GM18868 (cell line): ENCODE results near the gene AFAP1L2.

Source experiments
- ATAC-seq: cut with Tn5 transposase; IDR thresholded peaks from one replicate; pipeline ENCODE4 v1.9.1; 2021; ENCODE audit warnings: mild to moderate bottlenecking, moderate library complexity; ENCODE audit not compliant: unreplicated experiment

The AFAP1L2 gene, protein sequence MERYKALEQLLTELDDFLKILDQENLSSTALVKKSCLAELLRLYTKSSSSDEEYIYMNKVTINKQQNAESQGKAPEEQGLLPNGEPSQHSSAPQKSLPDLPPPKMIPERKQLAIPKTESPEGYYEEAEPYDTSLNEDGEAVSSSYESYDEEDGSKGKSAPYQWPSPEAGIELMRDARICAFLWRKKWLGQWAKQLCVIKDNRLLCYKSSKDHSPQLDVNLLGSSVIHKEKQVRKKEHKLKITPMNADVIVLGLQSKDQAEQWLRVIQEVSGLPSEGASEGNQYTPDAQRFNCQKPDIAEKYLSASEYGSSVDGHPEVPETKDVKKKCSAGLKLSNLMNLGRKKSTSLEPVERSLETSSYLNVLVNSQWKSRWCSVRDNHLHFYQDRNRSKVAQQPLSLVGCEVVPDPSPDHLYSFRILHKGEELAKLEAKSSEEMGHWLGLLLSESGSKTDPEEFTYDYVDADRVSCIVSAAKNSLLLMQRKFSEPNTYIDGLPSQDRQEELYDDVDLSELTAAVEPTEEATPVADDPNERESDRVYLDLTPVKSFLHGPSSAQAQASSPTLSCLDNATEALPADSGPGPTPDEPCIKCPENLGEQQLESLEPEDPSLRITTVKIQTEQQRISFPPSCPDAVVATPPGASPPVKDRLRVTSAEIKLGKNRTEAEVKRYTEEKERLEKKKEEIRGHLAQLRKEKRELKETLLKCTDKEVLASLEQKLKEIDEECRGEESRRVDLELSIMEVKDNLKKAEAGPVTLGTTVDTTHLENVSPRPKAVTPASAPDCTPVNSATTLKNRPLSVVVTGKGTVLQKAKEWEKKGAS

DNA sequence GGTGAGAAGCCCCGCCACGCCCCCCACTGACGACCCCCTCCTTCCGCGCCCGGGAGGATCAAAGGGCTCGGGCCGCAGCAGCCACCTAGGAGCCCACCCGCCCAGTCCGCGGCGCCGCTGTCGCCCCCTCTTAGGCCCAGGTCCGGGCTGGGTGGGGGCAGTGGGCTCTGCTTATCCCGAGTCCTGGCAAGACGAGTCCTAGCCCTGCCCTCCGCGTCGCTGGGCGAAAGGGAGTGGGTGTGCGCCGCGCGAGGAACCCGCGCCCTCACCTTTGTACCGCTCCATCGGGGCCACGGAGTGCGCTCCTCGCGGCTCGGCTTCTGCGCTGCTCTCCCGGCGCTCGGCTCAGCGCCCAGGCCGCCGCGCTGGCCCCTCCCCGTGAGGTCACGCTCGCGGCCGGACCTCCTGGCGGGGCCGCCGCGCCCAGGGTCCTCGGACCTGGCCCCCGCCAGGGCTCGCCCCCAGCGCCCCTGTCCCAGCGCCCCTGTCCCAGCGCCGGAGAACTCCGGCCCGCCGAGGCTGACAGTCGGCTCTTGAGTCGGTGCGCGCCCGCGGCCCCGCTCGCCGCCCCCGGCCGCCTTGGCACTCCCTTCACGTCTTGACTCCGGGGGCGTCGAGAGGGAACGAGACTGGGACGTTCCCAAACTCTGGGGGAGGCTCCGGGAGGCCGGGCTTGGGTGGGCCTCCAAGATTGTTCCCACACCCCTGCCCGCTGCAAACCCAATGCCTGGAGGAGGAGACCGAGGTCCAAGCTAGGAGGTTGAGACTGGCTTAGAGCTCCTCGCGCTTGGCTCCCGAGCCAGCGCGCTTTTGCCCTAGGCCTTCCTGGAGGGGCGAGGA is at the start of gene AFAP1L2:
TSS of gene AFAP1L2 (minus strand) at position 332 of the 840 bp plus-strand sequence. CDS start at position 285, 47 bp downstream.
- ATAC-seq: no peak

DNA sequence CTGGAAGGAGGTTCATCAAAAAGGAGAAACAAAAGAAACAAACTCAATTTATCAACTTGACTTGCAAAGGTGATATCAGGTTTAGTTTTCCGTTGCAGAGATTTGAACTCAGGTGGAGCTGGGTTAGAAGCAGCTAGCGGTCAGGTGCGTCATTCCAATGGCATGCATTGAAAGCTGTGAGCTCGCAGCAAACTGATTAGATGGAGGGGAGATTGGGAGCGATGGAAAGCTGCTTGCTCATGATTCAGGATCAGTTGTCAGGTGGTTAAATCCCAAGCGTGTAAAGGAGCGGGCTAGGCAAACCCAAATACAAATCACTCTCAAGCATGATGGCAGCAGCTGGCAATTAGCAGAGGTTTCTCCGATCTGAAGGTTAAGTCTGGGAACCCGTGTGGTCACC is 49.3 kb upstream of the AFAP1L2 start:
- ATAC-seq: no peak

DNA sequence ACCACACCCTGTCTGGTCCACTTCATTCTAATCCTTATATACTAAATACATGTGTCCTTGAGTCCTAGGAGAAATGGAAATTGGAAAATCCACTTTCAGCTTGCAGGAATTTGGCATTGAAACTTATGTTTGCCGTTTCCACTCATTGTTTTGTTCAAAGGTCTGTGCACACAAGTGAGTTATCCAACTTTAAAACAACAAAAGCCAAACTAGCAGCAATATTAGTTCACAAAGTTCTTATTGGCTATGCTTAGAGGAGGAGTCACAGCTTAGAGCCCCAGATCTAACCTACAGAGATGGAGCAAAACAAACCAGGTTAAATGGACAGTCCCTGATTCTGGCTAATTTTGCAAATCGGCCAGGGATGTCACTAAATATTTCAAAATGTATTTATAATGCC is 44.6 kb upstream of the AFAP1L2 start:
- ATAC-seq: no peak

DNA sequence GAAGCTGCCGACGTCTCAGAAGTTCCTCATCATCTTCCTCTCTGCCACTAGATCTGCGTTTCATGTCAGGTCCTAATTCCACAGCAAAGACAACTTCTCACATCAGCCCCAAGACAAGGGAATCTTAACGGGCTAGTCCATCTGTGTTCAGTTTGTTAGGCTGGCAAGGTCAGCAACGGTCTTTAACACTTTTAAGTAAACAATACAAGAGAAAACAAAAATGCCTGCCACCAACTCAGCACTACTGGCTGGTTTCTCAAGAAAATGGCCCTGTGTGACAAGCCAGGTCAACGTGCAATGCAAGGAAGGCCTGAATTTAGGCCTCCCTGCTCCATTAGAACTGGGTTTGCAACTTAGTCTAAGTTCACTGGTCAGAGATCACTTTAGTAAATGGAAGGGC is 41.0 kb upstream of the AFAP1L2 start:
- ATAC-seq: no peak

DNA sequence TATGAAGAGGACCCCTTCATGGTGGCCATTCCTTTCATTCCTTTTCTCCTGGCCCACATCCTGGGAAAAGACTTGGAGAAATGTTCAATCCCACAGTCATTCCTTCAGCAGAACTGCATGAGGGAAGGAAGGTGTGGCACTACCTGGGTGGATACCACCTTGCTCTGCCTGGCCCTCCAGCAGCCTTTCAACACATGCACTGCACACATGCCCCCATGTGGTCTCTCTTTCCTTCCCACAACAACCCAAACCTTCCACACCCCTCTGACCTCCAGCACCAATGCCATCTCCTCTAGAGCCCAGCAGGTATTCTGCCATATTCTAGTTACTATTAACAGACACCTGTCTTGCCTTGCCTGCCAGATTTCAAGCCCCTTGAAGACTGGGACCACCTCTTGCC is 40.5 kb upstream of the AFAP1L2 start:
- ATAC-seq: no peak

DNA sequence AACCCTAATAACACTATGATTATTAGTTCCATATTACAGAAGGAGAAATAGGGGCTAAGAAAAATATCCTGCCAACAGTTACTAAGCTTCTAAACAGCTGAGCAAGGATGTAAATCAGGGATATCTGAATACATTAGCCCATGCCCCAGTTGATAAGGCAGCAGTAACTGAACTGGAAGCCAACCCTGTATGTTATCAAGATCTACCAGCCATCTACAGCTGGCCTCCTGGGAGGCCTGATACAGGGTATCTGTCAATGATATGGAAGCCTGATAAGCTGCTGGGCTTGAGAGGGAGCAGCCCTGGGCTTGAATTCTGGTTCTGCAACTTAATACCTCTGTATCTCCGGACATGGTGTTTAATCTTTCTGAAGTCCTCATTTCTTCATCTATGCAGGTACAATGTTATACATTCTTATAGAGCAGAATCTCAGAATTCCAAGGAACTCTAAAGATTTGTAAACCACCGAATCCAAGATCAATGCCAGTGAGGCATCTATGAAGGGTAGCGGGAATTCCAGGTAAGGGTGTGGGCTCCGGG is 37.9 kb upstream of the AFAP1L2 start:
- no peak for ATAC-seq

DNA sequence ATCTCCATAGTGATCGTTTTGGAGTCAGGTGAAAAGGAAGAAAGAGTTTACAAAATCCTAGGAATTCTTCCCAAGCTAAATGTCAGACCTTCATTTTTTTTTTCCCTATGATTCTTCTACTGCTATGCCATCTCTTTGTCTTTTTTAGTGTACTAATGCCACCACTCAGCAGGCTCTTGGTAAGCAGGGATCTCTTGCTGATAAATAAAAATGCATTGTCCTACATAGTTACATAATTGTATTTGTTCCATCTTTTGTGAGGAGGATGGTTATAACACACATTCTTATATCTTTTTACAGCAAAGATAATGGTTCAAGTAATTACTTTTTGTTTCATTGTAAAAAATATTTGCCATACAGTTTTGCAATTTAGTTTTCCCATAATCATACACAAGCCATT is 36.8 kb upstream of the AFAP1L2 start:
- ATAC-seq: no peak

DNA sequence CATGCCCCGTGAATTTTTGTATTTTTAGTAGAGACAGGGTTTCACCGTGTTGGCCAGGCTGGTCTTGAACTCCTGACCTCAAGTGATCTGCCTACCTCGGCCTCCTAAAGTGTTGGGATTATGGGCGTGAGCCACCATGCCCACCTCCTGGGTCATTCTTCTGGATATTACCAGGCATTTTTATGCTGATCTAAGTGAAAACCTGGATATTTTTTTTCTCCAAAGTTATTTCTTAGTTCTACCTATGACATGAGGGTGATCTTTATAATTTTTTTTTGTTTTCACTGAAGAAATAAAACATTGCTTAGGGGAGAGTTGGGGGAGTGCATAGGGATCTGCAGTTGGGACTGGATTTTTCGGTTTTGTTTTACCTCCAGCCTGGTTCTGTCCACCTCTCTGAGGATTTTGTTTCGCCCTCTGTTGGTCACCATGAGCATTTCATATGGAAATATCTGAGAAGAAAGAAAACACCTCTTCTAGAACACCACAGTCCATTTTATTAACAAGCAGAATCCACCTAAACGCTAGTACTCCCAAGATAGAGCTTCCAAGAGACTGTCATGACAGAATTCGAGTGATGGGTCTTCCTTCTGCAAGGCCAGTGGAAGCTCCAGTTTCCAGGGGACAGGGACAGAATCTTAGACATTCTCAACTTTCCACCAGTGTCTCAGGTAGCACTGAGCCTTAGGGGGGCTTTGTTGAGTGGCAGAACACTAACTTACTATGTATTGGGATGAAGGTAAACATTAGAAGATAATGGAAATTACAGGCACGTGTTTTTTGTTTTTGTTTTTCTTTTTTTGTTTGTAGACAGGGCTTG is 33.4 kb upstream of the AFAP1L2 start:
- no peak for ATAC-seq

DNA sequence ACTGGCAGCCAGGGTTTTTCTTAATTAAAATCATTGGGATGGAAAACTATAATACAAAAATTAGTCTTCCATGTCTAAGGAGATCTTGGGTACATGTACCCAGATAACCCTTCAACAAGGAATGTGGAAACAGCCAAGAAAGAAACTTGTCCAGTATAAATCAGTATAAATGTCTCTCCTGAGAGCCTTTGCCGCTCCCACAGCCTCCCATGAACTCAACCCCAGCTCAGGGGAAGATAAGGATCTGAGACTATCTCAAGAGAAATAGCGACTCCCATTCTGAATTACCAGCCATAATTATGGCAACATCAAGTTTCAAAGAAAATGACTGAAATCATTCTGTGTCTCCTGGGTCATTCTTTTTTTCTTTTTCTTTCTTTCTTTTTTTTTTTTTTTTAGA is 32.6 kb upstream of the AFAP1L2 start:
- no peak for ATAC-seq

DNA sequence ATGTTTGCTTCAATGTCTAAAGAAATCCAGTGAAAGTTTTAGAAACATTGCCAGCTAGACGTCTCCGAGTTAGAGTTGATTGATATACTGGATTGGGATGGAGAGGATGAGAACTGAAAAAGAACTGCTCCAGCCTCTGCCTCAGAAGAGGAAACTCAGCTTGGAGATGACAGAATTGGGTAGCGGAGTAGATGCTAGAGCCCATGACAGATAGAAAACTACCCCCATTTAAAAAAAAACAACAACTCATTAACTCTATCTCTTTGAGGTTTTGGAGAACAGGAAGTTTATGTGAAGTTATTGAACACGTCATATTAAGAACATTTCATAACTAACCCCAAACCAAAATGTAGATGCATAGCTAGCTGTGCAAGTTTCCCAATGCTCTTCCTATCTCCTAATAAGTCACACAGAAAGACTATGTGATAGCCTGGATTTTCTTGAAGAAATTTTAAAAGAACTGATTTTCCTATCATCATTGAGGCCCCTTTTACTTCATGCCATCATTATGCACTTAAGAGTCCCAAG is 28.3 kb upstream of the AFAP1L2 start:
- no peak for ATAC-seq

DNA sequence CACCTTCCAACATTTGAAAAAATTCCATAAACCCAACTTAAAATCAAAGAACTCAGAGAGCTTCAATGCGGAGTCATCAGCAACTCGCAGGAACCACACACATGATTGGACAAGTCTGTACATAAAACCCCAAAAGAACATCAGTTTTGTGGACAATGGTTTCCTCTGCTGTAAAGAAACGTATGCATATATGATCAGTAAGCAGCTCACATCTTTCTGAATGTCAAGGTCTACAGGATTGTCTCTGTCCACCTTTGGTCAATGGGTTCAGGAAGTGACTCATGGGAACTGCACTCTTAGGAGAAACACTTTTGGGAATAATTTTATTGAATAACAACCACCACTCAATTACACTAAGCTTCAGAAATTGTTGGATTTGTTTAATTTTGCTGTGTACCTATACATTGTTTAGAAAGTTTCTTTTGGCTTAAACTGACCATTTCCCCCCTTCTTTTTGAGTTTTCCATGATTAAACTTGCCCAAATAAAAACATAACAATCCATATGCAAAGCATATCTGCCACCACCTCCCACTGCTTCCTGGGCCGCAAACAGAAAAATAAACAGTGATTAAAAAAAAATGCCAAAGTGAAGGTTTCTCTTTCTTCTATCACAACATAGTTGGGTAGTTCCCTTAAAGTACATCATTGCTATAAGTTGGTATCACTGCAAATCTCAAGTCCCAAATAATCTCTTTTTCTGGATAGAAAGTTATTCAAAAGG is 27.3 kb upstream of the AFAP1L2 start:
- no peak for ATAC-seq

DNA sequence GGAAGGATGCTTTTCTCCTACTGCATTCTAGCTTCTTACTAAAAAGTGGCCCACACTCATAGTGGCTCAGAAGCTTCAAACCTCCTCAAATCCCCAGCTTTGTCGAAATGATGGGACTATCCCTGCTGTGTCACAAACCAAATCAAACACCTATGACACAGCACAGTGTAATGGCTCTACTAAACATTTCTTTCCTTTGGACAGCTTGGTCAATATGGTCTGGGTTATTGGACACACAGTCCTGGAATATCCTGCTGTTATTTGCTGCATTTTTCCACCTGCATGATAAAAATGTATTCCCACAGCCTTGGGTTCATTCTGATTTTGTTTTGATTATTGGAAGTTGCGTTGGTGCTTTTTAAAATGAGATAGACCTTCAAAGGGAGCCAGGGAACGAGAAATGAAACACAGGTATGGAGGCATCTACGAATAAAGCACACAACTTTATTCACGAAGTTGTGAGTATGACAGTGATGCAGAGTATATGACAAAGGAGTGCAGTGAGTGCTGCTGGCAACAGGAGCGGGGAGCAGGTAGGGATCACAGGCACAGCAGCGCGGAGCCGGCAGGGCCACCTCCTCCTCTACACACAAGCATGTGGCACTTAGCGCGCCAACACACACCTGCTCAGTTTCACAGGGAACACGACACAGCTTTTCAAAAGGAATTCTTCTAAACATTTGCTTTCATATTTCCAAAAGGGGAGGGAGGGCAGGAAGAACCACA is 26.5 kb upstream of the AFAP1L2 start:
- ATAC-seq: no peak

DNA sequence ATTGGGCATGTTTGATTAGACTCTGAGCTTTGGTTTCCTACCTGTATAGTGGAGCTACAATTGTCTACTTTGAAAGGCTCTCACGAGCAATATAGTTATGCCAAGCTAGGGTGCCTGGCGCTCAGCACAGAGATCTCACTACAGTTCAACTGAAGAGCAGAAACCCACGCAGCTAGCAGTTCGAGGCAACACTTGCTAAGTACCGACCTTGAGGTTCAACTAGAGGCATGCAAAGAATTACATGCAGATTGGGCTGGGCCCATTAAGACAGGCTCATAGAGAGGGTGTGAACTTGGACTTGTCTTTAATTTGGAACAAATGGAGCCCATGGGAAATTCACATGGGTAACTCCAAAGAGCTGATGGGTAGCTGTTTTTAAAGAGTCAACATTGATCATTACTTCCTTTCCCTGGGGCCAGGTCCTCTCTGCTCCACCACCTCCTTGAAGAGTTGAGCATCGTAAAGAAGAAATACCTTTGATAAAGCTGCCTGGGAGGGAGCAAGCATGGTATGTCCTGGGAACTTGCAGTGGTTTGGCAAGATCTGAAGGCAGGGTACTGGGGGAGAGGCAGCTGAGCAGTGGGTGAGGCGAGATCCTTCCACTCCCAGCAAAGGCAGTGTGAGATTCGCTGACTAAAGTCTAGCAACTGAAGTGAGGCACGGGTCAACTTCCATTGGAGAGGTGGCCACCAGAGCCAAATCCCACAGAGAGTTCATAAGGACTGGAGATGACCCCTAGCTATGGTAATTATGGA is 25.5 kb upstream of the AFAP1L2 start:
- ATAC-seq: no peak

DNA sequence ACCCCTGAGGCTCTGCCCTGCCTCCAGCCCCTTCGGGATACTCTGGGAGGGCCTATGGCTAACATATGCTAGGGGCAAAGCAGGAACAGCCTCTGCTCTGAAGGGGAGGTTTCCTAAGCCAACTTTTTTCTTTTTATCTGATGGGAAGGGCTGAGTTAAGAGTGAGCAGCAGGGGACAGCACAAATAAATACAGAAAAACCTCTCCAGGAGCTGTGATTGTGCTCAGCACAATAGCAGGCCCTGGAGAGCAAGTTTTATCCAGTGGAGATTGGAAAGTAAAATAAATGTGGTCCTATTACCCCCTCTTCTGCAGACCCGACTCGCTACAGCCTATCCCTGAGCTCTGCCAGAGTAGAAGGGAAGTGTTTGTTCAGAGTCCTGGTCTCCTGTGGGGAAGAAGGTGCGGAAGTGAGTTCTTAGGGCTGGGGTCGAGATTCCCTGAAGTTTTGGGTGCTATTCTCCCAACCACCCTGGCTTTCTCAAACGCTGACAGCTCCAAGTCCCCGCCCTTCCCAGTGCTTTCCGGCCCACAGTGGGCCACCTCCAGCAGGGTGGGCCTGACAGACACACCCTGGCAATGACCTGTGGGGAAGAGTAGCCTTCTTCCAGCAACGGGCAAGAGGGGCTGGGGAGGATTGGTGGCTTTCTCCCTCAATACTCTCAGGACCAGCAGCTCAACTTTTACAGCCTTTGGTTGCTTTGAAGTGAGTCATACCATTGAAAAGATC is 23.0 kb upstream of the AFAP1L2 start:
- ATAC-seq: no peak

DNA sequence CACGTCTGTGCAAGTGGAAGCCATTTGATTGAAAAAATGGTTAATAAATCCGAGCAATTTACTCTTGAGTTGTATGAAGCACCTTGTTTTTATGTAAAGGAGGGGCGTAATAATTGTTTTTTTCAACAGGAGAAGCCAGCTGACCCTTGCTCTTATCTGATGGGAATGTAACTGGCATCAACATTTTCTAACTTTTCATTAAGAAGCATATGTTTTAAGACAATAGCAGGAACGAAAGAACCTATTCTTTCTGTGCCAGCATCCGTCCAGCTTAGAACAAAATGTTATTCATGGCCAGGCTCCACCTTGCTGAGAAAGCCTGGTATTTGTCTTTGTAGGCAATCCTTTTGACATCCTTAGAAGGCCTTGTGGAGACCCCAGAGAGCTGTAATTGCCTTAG is 22.2 kb upstream of the AFAP1L2 start:
- no peak for ATAC-seq

DNA sequence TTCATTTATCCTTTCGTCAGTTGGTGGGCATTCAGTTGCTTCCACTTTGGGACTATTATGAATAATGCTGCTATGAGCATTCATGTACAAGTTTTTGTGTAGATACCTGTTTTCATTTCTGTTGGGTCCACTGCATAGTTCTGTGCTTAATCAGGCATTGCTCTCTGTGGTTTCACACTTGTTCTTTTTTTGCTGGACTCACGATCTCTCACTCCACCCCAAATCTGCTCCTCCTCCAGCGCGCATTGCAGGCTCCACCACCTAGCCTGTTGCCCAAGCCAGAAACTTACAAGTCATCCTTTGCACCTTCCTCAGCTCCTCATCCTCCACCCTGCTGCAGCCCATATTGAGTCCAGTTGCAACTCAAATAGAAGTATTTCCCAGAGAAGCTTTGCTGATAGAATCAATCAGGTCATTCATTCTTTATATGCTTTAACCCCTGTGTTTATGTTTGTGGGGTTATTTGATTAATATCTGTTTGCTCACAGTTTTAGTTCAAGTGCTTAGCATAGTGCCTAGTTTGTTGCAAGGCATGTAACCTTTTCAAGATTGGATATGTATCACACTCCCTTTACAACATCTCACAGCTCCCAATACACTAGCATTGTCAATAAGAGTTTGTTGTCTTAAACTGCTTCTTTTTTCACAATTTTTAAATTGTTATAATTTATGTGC is 16.6 kb upstream of the AFAP1L2 start:
- no peak for ATAC-seq

DNA sequence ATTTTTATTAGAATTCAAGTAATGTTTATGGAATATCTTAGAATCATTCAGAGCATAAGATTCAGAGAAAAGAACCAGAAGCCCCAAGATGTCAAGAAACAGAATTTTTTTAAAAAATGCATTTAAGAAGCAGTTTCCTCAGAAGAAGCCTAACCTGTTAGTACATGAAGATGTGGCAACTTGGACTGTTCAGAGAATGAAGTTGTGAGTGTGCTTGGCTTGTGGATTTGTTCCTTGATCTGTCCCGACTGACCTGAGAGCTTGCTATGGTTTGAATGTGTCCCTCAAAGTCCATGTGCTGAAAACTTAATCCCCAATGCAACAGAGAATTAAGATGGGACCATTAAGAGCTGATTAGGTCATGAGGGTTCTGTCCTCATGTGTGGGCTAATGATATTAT is 13.8 kb upstream of the AFAP1L2 start:
- ATAC-seq: no peak
